ENCODE measurements around the gene VSIG4.

DNA sequence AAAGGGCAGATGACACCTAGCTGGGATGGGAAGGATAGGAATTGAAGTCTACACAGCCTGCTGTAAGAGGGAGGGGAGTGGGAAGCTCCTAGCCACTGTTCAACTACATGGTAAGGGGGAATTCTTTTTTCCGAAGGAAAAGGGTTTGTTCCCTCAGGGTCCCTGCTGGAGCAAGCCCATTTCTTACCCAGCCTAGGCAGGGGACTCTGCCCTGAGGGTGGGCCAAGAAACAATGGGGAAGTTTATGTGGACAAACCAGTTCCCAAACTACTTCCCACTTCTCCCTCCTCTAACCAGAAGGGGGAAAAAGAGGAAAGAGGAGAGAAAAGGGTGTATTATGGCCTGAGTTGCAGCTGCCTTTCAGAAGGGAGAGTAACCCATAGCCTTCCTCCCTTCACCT is 13.5 kb upstream of the VSIG4 start:
- TF ChIP-seq, protein P1, sequence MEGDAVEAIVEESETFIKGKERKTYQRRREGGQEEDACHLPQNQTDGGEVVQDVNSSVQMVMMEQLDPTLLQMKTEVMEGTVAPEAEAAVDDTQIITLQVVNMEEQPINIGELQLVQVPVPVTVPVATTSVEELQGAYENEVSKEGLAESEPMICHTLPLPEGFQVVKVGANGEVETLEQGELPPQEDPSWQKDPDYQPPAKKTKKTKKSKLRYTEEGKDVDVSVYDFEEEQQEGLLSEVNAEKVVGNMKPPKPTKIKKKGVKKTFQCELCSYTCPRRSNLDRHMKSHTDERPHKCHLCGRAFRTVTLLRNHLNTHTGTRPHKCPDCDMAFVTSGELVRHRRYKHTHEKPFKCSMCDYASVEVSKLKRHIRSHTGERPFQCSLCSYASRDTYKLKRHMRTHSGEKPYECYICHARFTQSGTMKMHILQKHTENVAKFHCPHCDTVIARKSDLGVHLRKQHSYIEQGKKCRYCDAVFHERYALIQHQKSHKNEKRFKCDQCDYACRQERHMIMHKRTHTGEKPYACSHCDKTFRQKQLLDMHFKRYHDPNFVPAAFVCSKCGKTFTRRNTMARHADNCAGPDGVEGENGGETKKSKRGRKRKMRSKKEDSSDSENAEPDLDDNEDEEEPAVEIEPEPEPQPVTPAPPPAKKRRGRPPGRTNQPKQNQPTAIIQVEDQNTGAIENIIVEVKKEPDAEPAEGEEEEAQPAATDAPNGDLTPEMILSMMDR (IDR thresholded peaks at IDR 0.05; ENCODE audit: low read depth, low read length) = no peak
- no peak for TF ChIP-seq POLR2A (IDR thresholded peaks at IDR 0.05; ENCODE audit: extremely low read depth, insufficient read length)
- TF ChIP-seq, protein P2, sequence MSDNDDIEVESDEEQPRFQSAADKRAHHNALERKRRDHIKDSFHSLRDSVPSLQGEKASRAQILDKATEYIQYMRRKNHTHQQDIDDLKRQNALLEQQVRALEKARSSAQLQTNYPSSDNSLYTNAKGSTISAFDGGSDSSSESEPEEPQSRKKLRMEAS (IDR thresholded peaks at IDR 0.05; ENCODE audit: low read depth, low read length) = no peak
